Activated CD8-positive, alpha-beta T cell treated with anti-CD3 and anti-CD28 coated beads for 36 hours (primary cell): Measurements from ENCODE around the gene MORF4L1. TPM values are rescaled to one million over a fixed set of nuclear protein-coding genes. Genes with fewer than 3 reads are reported as not detected.

ENCODE experiments used
- ATAC-seq: fragments of 200-7000 bp; cut with Tn5 transposase; one replicate; pipeline ENCODE4 v1.10.0; 2021; ENCODE audit warnings: mild to moderate bottlenecking, moderate library complexity
- CTCF ChIA-PET: fragments of 350-600 bp; sonication (Branson Sonifier 250); formaldehyde crosslinking; loops from one replicate; lab custom pipeline; 2021; ENCODE audit warnings: antibody characterized with exemption; lab: Charles Lee
- POLR2A ChIA-PET: fragments of 350-600 bp; sonication (Branson Sonifier 250); formaldehyde crosslinking; loops from one replicate; lab custom pipeline; 2021; ENCODE audit warnings: antibody characterized with exemption; lab: Charles Lee
- DNase-seq: peaks from one replicate; pipeline ENCODE4 v3.0.0-alpha.2; 2020
- H3K27ac Mint-ChIP-seq: one replicate; pipeline ENCODE4 v1.8.0; 2021; ENCODE audit warnings: mild to moderate bottlenecking, mixed read lengths
- H3K27me3 Mint-ChIP-seq: one replicate; pipeline ENCODE4 v1.8.0; 2021; ENCODE audit warnings: mixed read lengths
- H3K36me3 Mint-ChIP-seq: one replicate; pipeline ENCODE4 v1.8.0; 2021; ENCODE audit warnings: low read depth, mixed read lengths
- H3K4me1 Mint-ChIP-seq: one replicate; pipeline ENCODE4 v1.8.0; 2021; ENCODE audit warnings: low read depth, mixed read lengths
- H3K4me3 Mint-ChIP-seq: one replicate; pipeline ENCODE4 v1.8.0; 2021; ENCODE audit warnings: mild to moderate bottlenecking, moderate library complexity, mixed read lengths
- H3K9me3 Mint-ChIP-seq: one replicate; pipeline ENCODE4 v1.8.0; 2021; ENCODE audit warnings: mixed read lengths
- intact Hi-C: fragments of 100-400 bp; cut with micrococcal nuclease; formaldehyde crosslinking; loops from one replicate; pipeline ENCODE4 v1.10.0; 2022
- total RNA-seq, 2 experiments: library from RNA; stranded (reverse); gene quantifications; one replicate each; pipeline ENCODE4 v1.2.3, GENCODE V29; 2021
- TF ChIP-seq, protein P1 (sequence below): fragments of 200-600 bp; IDR thresholded peaks from one replicate; pipeline ENCODE4 v1.8.0; 2022; ENCODE audit warnings: antibody characterized with exemption, mild to moderate bottlenecking

The MORF4L1 gene, protein sequence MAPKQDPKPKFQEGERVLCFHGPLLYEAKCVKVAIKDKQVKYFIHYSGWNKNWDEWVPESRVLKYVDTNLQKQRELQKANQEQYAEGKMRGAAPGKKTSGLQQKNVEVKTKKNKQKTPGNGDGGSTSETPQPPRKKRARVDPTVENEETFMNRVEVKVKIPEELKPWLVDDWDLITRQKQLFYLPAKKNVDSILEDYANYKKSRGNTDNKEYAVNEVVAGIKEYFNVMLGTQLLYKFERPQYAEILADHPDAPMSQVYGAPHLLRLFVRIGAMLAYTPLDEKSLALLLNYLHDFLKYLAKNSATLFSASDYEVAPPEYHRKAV
- total RNA-seq, result 100 to 1,000 TPM; 236 to 247 TPM

DNA sequence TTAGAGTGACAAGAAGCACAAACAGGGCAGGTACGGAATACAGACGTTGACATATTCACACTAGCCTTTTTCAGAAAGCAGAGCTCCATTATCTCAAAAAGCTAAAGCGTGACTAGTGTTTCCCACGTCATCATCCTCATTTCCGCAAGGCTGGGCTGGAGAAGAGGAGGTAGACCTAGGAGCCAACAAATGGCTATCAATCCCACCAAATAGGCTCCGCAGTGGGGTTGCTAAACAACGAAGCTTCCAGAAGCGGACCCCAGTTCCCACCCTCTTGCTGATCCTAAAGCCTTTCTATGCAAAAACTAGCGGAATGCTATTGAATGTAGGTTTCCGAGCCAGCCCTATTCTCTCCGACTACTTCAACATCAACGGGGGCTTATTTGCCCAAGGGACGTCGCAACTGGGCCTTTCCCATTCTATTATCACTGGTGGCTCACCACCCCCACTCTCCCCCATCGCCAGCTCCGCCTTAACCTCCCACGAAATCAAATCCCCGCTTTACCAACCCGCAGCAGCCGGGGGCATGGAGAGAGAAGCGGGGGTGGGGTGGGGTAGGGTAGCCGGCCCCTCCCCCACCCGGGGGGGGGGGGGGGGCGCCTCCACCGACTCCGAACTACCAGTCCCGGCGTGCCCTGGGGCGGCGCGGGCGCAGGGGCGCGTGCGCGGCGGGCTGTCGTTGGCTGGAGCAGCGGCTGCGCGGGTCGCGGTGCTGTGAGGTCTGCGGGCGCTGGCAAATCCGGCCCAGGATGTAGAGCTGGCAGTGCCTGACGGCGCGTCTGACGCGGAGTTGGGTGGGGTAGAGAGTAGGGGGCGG is at the start of gene MORF4L1:
TSS of gene MORF4L1 (plus strand) at position 736 of the 817 bp plus-strand sequence. CDS start 128 bp downstream, outside the sequence.
- intact Hi-C loops, result no loop called here
- Mint-ChIP-seq H3K36me3 (peaks cover 21% of the 10 kb centered on the region), H3K27me3 (no peaks in the 10 kb centered on the region), H3K4me1 (peaks cover 21% of the 10 kb centered on the region), H3K27ac (peak within 1 kb of the TSS; percentile 100), H3K9me3 (no peaks in the 10 kb centered on the region), H3K4me3 (peak within 1 kb of the TSS; percentile 89)
- ChIA-PET CTCF (interaction anchor here (2.8 kb wide), 1 partner anchor 12 kb away, joined by 15 read pairs; no protein-coding TSS in a partner anchor), POLR2A (interaction anchor here (0.7 to 3.7 kb wide), 7 partner anchors 10 to 435 kb away, joined by 3 to 11 read pairs (median 5); no protein-coding TSS in a partner anchor)
- TF ChIP-seq, protein P1, sequence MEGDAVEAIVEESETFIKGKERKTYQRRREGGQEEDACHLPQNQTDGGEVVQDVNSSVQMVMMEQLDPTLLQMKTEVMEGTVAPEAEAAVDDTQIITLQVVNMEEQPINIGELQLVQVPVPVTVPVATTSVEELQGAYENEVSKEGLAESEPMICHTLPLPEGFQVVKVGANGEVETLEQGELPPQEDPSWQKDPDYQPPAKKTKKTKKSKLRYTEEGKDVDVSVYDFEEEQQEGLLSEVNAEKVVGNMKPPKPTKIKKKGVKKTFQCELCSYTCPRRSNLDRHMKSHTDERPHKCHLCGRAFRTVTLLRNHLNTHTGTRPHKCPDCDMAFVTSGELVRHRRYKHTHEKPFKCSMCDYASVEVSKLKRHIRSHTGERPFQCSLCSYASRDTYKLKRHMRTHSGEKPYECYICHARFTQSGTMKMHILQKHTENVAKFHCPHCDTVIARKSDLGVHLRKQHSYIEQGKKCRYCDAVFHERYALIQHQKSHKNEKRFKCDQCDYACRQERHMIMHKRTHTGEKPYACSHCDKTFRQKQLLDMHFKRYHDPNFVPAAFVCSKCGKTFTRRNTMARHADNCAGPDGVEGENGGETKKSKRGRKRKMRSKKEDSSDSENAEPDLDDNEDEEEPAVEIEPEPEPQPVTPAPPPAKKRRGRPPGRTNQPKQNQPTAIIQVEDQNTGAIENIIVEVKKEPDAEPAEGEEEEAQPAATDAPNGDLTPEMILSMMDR, result no peak
- ATAC-seq (peak; percentile 86), DNase-seq (peak; percentile 96)

DNA sequence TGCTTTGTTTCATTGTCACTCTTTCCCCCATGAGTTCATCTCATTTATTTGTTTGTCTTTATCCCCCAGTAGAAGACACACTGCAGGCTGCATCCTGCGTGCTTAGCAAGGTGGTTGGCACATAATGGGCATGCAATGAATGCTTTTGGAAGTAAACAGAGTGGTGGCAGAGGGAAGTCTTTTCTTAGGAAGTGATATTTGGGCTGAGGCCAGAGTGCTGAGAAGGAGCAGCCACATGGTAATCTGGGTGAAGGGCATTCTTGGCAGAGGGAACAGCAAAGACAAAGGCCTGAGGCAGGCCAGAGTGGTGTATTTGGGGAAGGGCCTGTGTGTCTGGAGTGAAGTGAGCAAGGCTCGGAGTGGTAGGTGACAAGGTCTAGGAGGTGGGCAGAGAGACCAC is 43.8 kb upstream of the MORF4L1 start:
- Mint-ChIP-seq H3K27me3 (peaks cover 5% of the 10 kb centered on the region), H3K27ac (no peak overlapping the region), H3K4me3 (no peak overlapping the region), H3K4me1 (no peaks in the 10 kb centered on the region), H3K36me3 (no peaks in the 10 kb centered on the region), H3K9me3 (no peaks in the 10 kb centered on the region)
- TF ChIP-seq, protein P1, result no peak
- ChIA-PET CTCF (no interaction called here), POLR2A (no interaction called here)
- intact Hi-C loops, result no loop called here
- DNase-seq (no peak), ATAC-seq (no peak)

DNA sequence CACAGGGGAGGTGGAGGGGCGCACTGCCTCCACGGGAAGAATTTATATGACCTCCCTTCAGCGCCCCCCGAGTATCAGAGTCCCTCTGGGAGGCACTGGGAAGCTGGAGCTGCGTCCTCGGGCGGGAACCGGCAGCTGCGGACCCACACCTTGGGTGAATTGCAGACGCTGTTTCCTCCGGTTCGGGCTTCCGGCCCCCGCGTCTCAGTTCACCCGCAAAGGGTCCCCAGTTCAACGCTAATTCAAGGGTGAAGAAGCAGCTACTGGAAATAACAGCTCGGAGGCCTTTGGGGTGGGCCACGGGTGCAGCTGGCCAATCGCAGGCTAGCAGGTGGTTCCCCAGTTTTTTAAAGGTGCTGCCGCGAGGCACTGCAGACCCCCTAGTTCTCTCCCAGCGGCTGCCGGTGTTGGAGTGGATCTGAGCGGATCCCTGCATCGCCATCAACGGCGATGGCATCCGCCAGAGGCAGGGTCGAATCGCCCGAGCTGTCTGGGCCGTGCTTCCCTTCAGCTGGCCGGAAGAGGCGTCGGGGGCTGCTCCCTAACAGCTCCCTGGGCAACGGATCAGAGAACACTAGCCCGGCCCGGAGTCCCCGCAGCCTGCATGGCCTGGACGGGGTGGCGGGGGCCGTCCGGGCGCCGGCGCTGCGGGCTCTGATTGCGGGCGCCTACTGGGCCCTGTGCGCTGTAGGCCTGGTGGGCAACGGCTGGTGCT is 42.0 kb upstream of the MORF4L1 start:
- no peaks in the 10 kb centered on the region for H3K4me1 Mint-ChIP-seq
- H3K36me3 Mint-ChIP-seq, result no peaks in the 10 kb centered on the region
- ChIA-PET CTCF (interaction anchor here (1.2 to 1.5 kb wide), 2 partner anchors 12 to 20 kb away, joined by 3 read pairs; no protein-coding TSS in a partner anchor), POLR2A (interaction anchor here (0.7 kb wide), 1 partner anchor 198 kb away, joined by 3 read pairs; no protein-coding TSS in a partner anchor)
- H3K27me3 Mint-ChIP-seq, result peaks cover 5% of the 10 kb centered on the region
- ATAC-seq, result peak; percentile 78
- intact Hi-C loops, result no loop called here
- TF ChIP-seq, protein P1, result no peak
- no peaks in the 10 kb centered on the region for H3K9me3 Mint-ChIP-seq
- no peak overlapping the region for H3K27ac Mint-ChIP-seq
- peak; percentile 12 for DNase-seq
- H3K4me3 Mint-ChIP-seq, result peak overlapping the region; percentile 56

DNA sequence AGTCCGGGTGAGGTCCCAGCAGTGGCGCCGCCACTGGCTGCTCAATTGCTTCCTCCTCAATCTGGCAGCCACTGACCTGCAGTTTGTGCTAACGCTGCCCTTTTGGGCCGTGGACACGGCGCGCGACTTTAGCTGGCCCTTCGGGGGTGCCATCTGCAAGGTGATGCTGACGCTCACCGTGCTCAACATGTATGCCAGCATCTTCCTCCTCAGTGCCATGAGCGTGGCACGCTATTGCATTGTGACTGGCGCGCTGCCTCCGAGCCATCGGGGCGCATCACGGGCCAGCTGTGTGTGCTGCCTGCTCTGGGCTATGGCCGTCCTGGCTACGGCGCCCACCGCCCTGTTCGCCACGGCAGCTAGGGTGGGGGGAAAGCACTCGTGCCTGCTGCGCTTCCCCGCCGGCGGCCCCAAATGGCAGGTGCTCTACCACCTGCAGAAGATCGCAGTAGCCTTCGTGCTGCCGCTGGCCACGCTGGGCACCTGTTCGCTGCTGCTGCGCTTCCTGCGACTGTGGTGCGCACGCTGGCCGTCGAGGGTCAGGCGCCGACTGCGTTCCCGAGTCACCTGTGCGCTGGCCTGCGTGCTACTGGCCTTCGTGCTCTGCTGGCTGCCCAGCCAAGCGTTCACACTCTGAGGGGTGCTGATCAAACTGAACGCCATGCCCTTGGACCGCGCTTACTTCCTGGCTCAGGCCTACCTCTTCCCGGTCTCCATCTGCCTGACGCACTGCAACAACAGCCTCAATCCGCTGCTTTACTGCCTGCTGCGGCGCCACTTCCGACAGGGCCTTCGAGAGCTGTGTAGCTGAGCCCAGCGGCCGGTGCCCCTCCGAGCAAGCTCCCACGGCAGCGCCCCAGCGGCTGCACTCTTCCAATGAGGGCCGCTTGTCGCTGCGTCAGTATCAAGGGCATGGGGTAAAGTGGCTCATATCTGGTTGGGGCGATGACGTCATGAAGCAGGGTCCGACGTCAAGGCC is 41.2 kb upstream of the MORF4L1 start:
- TF ChIP-seq, protein P1, result no peak
- Mint-ChIP-seq H3K4me1 (no peaks in the 10 kb centered on the region), H3K27ac (no peak overlapping the region), H3K36me3 (no peaks in the 10 kb centered on the region), H3K4me3 (no peak overlapping the region), H3K9me3 (no peaks in the 10 kb centered on the region), H3K27me3 (peaks cover 5% of the 10 kb centered on the region)
- POLR2A ChIA-PET, result interaction anchor here (0.7 kb wide), 1 partner anchor 198 kb away, joined by 3 read pairs; no protein-coding TSS in a partner anchor
- CTCF ChIA-PET, result interaction anchor here (1.2 to 1.5 kb wide), 2 partner anchors 11 to 19 kb away, joined by 3 to 5 read pairs; no protein-coding TSS in a partner anchor
- ATAC-seq, result no peak
- intact Hi-C loops, result no loop called here
- no peak for DNase-seq
